ENCODE data around the gene PLK3. TPM values are rescaled to one million over a fixed set of nuclear protein-coding genes. Genes with fewer than 3 reads are reported as not detected.

PLK3 gene
- total RNA-seq, 1 experiment from 2014 or later, result 56.1 TPM

GRCh38 chr1:44805311-44806024 lies 5.3 kb downstream of the PLK3 start (continued):
- TF ChIP-seq YY1 (IDR thresholded peaks at IDR 0.05; ENCODE audit: extremely low read depth, insufficient replicate concordance, low read depth, low read length) (no peak), JUND (IDR thresholded peaks at IDR 0.05) (no peak)

GRCh38 chr1:44806025-44806703 lies 6.0 kb downstream of the PLK3 start:
- DNase-seq (ENCODE audit: low read depth, low spot score), result no peak
- Histone ChIP-seq H3K4me1 (ENCODE audit: control insufficient read depth in 1 of 2, insufficient read depth in 2 of 2, low read length in 2 of 2) (peaks cover 54 to 98% of the 10 kb centered on the region in 2 experiments), H2AFZ (ENCODE audit: low read depth, low read length, poor library complexity, severe bottlenecking) (no peak overlapping the region), H4K20me1 (ENCODE audit: insufficient read depth) (no peaks in the 10 kb centered on the region), H3K9me3 (ENCODE audit: control insufficient read depth in 1 of 2, insufficient read depth in 1 of 2, low read depth in 1 of 2, low read length in 2 of 2) (no peaks in the 10 kb centered on the region), H3K27ac (ENCODE audit: low read depth, low read length) (peak overlapping the region; percentile 98), H3K4me2 (ENCODE audit: low read length) (peak overlapping the region; percentile 68), H3K79me2 (ENCODE audit: insufficient read depth, low read length) (peaks cover 42% of the 10 kb centered on the region), H3K9me2 (ENCODE audit: insufficient read depth) (no peaks in the 10 kb centered on the region), H3K36me3 (ENCODE audit: control insufficient read depth in 1 of 2, insufficient read depth in 2 of 2, low read length in 2 of 2) (peaks cover 3 to 46% of the 10 kb centered on the region in 2 experiments; a peak in 3 of 4 replicates), H3K27me3 (ENCODE audit: insufficient read depth, low read length) (no peaks in the 10 kb centered on the region), H3K9ac (ENCODE audit: low read length) (peak overlapping the region; percentile 73), H3K4me3 (replicated peaks in 1 of 2; ENCODE audit: low read depth in 1 of 2, low read length in 2 of 2) (peak overlapping the region in 1 of 2 experiments; percentile 12; a peak in 1 of 4 replicates)
- ChIA-PET POLR2A (interaction anchor here (1.0 to 8.0 kb wide), 9 partner anchors 13 to 716 kb away, joined by 3 to 200 read pairs (median 6); partner anchors contain the start of genes BEST4, PRDX1, RNU5D-1 and RPS8), RAD21 (ENCODE audit: low non-redundant PET in 1 of 2, low total read pairs in 2 of 2, uncharacterized antibody in 2 of 2, unreplicated experiment in 2 of 2) (no interaction called here), CTCF (no interaction called here)
- TF ChIP-seq REST (IDR thresholded peaks at IDR 0.05; ENCODE audit: low read depth), result no peak
- no peak for TF ChIP-seq CTCF (IDR thresholded peaks at IDR 0.05 in 2 of 3, conservative IDR thresholded peaks at IDR 0.05 in 1 of 3; ENCODE audit: borderline replicate concordance in 1 of 3, insufficient read depth in 1 of 3, low read depth in 2 of 3, low read length in 2 of 3)
- no peak for TF ChIP-seq RAD21 (IDR thresholded peaks at IDR 0.05; ENCODE audit: low read depth)
- TF ChIP-seq CBX3 (IDR thresholded peaks at IDR 0.05; ENCODE audit: low read depth), result no peak
- no peak for TF ChIP-seq SIN3A (IDR thresholded peaks at IDR 0.05; ENCODE audit: low read depth)
- no peak for TF ChIP-seq POLR2A (IDR thresholded peaks at IDR 0.05; ENCODE audit: borderline replicate concordance, extremely low read depth, insufficient read depth, insufficient read length)
- no peak for TF ChIP-seq ELF1 (IDR thresholded peaks at IDR 0.05; ENCODE audit: borderline replicate concordance, low read depth)
- no TSS peak for BruUV-seq (replicated peaks)
- ATAC-seq, result no peak
- intact Hi-C loops (cut with micrococcal nuclease), result no loop called here
